AG04450 (cell line): Measurements from ENCODE around the gene VGLL4. TPM values are rescaled to one million over a fixed set of nuclear protein-coding genes. Genes with fewer than 3 reads are reported as not detected.
"Not testable (repeated sequence)": the region's sequence is repeated elsewhere in the genome, so short reads cannot be mapped to it uniquely, and the experiment has no call there.

ENCODE experiments used
- CTCF ChIA-PET: fragments of 300-600, 350-600 bp; formaldehyde crosslinking; extraction: SDS; loops from one replicate; lab custom pipeline; 2022; ENCODE audit warnings: antibody characterized with exemption, inconsistent platforms; lab: Charles Lee
- POLR2A ChIA-PET: fragments of 350-600 bp; formaldehyde crosslinking; extraction: SDS; loops from one replicate; lab custom pipeline; 2021; ENCODE audit warnings: antibody characterized with exemption, inconsistent platforms; lab: Yijun Ruan, JAX
- DNase-seq: peaks from one replicate; pipeline ENCODE4 v3.0.0-alpha.2; 2011; ENCODE audit warnings: low read depth, low spot score
- H3K27ac ChIP-seq: one replicate; pipeline ENCODE4 v1.5.1; 2012; ENCODE audit warnings: low read depth, low read length, control low read depth
- H3K27me3 ChIP-seq: one replicate; pipeline ENCODE4 v1.6.0; 2012; ENCODE audit warnings: low read length; ENCODE audit not compliant: control insufficient read depth, insufficient read depth
- H3K4me3 ChIP-seq: 2 replicates; pipeline ENCODE4 v1.5.1; 2011; ENCODE audit warnings: mild to moderate bottlenecking, low read depth, low read length, control low read depth
- H3K9me3 ChIP-seq: 2 replicates; pipeline ENCODE4 v1.5.1; 2012; ENCODE audit warnings: low read length; ENCODE audit not compliant: control insufficient read depth, insufficient read depth
- polyA plus RNA-seq: library from polyadenylated mRNA; depleted of rRNA; stranded (reverse); fragments of >200 nt; gene quantifications from 2 replicates; pipeline ENCODE4 v1.2.3, GENCODE V29; 2011
- TF ChIP-seq, protein P1 (sequence below): IDR thresholded peaks from 2 replicates; pipeline ENCODE4 v1.5.1; 2011; ENCODE audit warnings: low read depth, low read length, control low read depth, inconsistent platforms

VGLL4 gene
- polyA plus RNA-seq, 1 experiment, result 30.5 TPM

DNA sequence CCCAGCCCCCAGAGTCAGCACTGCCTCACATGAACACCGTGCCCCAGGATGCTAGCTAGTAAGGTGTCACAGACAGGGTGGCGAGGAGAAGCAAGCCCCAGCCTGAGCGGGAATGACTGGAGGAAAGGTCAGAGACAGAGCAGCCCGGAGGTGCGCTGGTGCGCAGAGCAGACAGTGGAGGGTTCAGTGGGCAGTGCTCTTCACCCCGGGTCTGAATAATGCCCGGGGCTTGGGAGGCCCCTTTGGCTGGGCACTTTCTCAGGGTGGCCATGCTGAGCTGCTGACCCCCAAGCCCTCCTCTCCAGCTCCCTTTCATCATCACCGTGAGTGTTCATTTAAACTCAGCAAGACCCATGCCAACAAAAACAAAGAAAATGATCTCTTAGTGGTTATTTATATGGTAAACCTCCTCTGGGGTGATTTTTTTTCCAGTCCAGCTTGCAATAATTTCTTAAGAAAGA is 110.8 kb downstream of the VGLL4 start:
- Histone ChIP-seq H3K9me3 (peaks cover 4% of the 10 kb centered on the region; the same call in 1 of the 2 replicates), H3K27ac (no peak overlapping the region), H3K27me3 (no peaks in the 10 kb centered on the region), H3K4me3 (no peak overlapping the region)
- CTCF ChIA-PET, result interaction anchor here (0.7 kb wide), 1 partner anchor 24 kb away, joined by 6 read pairs; no protein-coding TSS in a partner anchor
- TF ChIP-seq, protein P1, sequence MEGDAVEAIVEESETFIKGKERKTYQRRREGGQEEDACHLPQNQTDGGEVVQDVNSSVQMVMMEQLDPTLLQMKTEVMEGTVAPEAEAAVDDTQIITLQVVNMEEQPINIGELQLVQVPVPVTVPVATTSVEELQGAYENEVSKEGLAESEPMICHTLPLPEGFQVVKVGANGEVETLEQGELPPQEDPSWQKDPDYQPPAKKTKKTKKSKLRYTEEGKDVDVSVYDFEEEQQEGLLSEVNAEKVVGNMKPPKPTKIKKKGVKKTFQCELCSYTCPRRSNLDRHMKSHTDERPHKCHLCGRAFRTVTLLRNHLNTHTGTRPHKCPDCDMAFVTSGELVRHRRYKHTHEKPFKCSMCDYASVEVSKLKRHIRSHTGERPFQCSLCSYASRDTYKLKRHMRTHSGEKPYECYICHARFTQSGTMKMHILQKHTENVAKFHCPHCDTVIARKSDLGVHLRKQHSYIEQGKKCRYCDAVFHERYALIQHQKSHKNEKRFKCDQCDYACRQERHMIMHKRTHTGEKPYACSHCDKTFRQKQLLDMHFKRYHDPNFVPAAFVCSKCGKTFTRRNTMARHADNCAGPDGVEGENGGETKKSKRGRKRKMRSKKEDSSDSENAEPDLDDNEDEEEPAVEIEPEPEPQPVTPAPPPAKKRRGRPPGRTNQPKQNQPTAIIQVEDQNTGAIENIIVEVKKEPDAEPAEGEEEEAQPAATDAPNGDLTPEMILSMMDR, result no peak
- POLR2A ChIA-PET, result interaction anchor here (1.1 kb wide), 1 partner anchor 24 kb away, joined by 8 read pairs; no protein-coding TSS in a partner anchor
- DNase-seq, result no peak

DNA sequence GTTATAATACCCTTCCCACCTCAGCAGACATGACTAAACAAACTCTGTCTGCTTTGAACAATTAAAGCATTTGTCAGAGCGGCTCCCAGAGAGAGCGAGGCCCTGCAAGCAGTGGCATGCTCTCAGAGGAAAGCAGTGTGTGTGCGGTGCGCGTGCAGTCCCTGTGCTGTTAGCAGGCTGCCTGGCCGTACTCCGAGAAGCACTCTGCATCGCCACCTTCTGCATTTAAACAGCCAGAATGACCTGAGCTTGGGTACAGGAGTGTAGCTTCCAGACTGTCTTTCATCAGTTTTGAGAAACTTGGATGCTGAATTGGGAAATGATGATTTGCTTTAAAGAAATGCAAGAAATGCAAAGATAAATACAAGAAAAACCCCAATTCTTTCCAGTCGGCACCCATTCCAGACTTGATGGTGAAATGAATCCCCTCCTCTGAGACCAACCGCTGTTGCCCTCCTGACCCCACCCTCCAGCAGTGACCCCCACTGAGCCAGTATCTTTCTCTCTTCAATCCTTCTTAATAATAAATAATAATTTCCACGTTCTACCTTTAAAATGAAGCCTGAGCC is 113.5 kb downstream of the VGLL4 start:
- Histone ChIP-seq H3K9me3 (no peaks in the 10 kb centered on the region; the same call in 1 of the 2 replicates), H3K27ac (peak overlapping the region; percentile 91), H3K27me3 (no peaks in the 10 kb centered on the region), H3K4me3 (no peak overlapping the region)
- POLR2A ChIA-PET, result interaction anchor here (0.6 to 1.0 kb wide), 6 partner anchors 15 to 113 kb away, joined by 3 to 9 read pairs (median 4); no protein-coding TSS in a partner anchor
- CTCF ChIA-PET, result no interaction called here
- TF ChIP-seq, protein P1, result peak; percentile 29; the same call in 1 of the 2 replicates
- peak; percentile 94 for DNase-seq

- H3K9me3 ChIP-seq, result no peaks in the 10 kb centered on the region
- H3K4me3 ChIP-seq, result no peak overlapping the region
- peak overlapping the region; percentile 91 for H3K27ac ChIP-seq
- no peaks in the 10 kb centered on the region for H3K27me3 ChIP-seq
- CTCF ChIA-PET, result no interaction called here
- POLR2A ChIA-PET, result no interaction called here
- TF ChIP-seq, protein P1, result no peak
- DNase-seq, result no peak
Observed at GRCh38 chr3:11529281-11529680, 114.4 kb downstream of the VGLL4 start.

- H3K9me3 ChIP-seq, POLR2A ChIA-PET, H3K4me3 ChIP-seq, H3K27me3 ChIP-seq, CTCF ChIA-PET, H3K27ac ChIP-seq, DNase-seq: not testable (repeated sequence)
Observed at GRCh38 chr3:11526121-11526520, 117.6 kb downstream of the VGLL4 start.

DNA sequence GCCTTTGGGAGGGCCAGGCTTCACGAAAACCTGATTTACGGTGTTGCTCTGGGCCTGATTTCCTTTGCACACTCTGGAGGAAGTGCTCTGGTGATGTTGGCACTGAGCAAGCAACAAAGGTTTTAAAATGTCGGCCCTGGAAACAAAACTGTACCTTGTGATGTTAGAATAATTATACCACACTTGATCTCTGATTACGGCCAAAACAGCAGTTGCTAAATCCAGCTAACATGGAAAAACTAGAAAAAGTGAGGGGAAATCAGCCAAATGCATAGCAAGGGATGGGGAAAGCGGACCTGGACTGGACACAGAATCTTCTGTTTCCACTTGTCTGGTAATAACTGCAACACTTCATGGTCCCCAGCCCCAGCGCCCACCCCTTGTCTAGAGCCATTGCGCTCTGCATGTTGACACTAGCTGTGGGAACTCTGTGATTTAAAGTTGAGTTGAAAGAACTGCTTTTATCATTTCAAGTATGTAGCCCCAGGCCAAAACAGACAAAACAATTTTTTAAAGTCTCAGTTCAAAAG is 120.1 kb downstream of the VGLL4 start:
- ChIA-PET POLR2A (no interaction called here), CTCF (interaction anchor here (0.7 kb wide), 1 partner anchor 145 kb away, joined by 3 read pairs; no protein-coding TSS in a partner anchor)
- Histone ChIP-seq H3K4me3 (no peak overlapping the region), H3K27ac (no peak overlapping the region), H3K9me3 (no peaks in the 10 kb centered on the region; the same call in 1 of the 2 replicates), H3K27me3 (no peaks in the 10 kb centered on the region)
- DNase-seq, result no peak
- TF ChIP-seq, protein P1, result no peak
